Urinary bladder (tissue), 4 donors: Measurements from ENCODE around the gene PLD4. TPM values are rescaled to one million over a fixed set of nuclear protein-coding genes. Genes with fewer than 3 reads are reported as not detected.

Experiments
- DNase-seq: peaks from one replicate; pipeline ENCODE4 v3.0.0-alpha.2; 2015; ENCODE audit errors: extremely low spot score
- H3K27ac ChIP-seq: one replicate; pipeline ENCODE4 v1.5.1; 2013; ENCODE audit warnings: low read depth, mild to moderate bottlenecking, moderate library complexity
- H3K36me3 ChIP-seq: one replicate; pipeline ENCODE4 v1.6.1; 2013; ENCODE audit warnings: mild to moderate bottlenecking, moderate library complexity; ENCODE audit not compliant: insufficient read depth
- H3K4me1 ChIP-seq: one replicate; pipeline ENCODE4 v1.6.1; 2013; ENCODE audit warnings: mild to moderate bottlenecking, moderate library complexity; ENCODE audit not compliant: insufficient read depth
- H3K4me3 ChIP-seq: one replicate; pipeline ENCODE4 v1.5.1; 2013; ENCODE audit warnings: low read depth, low read length
- whole genome bisulfite sequencing: extraction: QIAGEN DNeasy Blood & Tissue Kit; methylation state at CpG from one replicate; pipeline ENCODE4 v1.1.7; 2013; 5-methylcytosine and 5-hydroxymethylcytosine counted together
- polyA plus RNA-seq: library from polyadenylated mRNA; stranded (reverse); fragments of 200-250 nt; gene quantifications from one replicate; pipeline ENCODE4 v1.2.3, GENCODE V29; 2013
- total RNA-seq: library from RNA; depleted of rRNA; stranded (reverse); fragments of >200 nt; gene quantifications from one replicate; pipeline ENCODE4 v1.2.3, GENCODE V29; 2014
- donor health status: healthy with polysubstance abuse.
- donor health status: healthy.

Gene PLD4
- total and polyA plus RNA-seq, 2 donors: 0.42 to 6.8 TPM

- H3K36me3 ChIP-seq: no peaks in the 10 kb centered on the region
- H3K4me3 ChIP-seq: no peak overlapping the region
- no peak overlapping the region for H3K27ac ChIP-seq
- DNase-seq: no peak
- no peaks in the 10 kb centered on the region for H3K4me1 ChIP-seq
- 72% methylated on average over 10 of the region's 10 CpGs for WGBS
Measured at GRCh38 chr14:104925214-104925854, 655 bp downstream of the PLD4 start.

- Histone ChIP-seq H3K36me3 (no peaks in the 10 kb centered on the region), H3K4me3 (no peak overlapping the region), H3K27ac (no peak overlapping the region), H3K4me1 (no peaks in the 10 kb centered on the region)
- WGBS: 83% methylated on average over 15 of the region's 15 CpGs
- no peak for DNase-seq
Measured at GRCh38 chr14:104925855-104926609, 1.4 kb downstream of the PLD4 start.

- Histone ChIP-seq H3K36me3 (no peaks in the 10 kb centered on the region), H3K4me1 (no peaks in the 10 kb centered on the region), H3K27ac (no peak overlapping the region), H3K4me3 (no peak overlapping the region)
- no peak for DNase-seq
- 68% methylated on average over 21 of the region's 21 CpGs for WGBS
Measured at GRCh38 chr14:104926619-104927431, 2.1 kb downstream of the PLD4 start.

GRCh38 chr14:104927432-104927816, 2.7 kb downstream of the PLD4 start:
- no peak overlapping the region for H3K27ac ChIP-seq
- DNase-seq: no peak
- WGBS: 64% methylated on average over 10 of the region's 10 CpGs
- H3K4me1 ChIP-seq: no peaks in the 10 kb centered on the region
- H3K4me3 ChIP-seq: no peak overlapping the region
- H3K36me3 ChIP-seq: no peaks in the 10 kb centered on the region

- H3K4me1 ChIP-seq: no peaks in the 10 kb centered on the region
- H3K36me3 ChIP-seq: no peaks in the 10 kb centered on the region
- DNase-seq: no peak
- H3K4me3 ChIP-seq: no peak overlapping the region
- H3K27ac ChIP-seq: no peak overlapping the region
- WGBS: 61% methylated on average over 8 of the region's 8 CpGs
Measured at GRCh38 chr14:104927901-104928300, 3.2 kb downstream of the PLD4 start.

GRCh38 chr14:104928391-104929133, 3.9 kb downstream of the PLD4 start:
- H3K27ac ChIP-seq: no peak overlapping the region
- no peaks in the 10 kb centered on the region for H3K36me3 ChIP-seq
- H3K4me1 ChIP-seq: no peaks in the 10 kb centered on the region
- no peak overlapping the region for H3K4me3 ChIP-seq
- DNase-seq: no peak
- whole genome bisulfite sequencing: 80% methylated on average over 17 of the region's 17 CpGs

- no peaks in the 10 kb centered on the region for H3K4me1 ChIP-seq
- no peak overlapping the region for H3K27ac ChIP-seq
- no peak for DNase-seq
- no peaks in the 10 kb centered on the region for H3K36me3 ChIP-seq
- WGBS: 88% methylated on average over 15 of the region's 15 CpGs
- H3K4me3 ChIP-seq: no peak overlapping the region
Measured at GRCh38 chr14:104929268-104930230, 4.9 kb downstream of the PLD4 start.

GRCh38 chr14:104930526-104931303, 6.0 kb downstream of the PLD4 start:
- H3K36me3 ChIP-seq: no peaks in the 10 kb centered on the region
- DNase-seq: no peak
- H3K4me3 ChIP-seq: no peak overlapping the region
- H3K27ac ChIP-seq: no peak overlapping the region
- WGBS: 89% methylated on average over 10 of the region's 10 CpGs
- H3K4me1 ChIP-seq: no peaks in the 10 kb centered on the region

GRCh38 chr14:104931304-104931770, 6.7 kb downstream of the PLD4 start:
- H3K27ac ChIP-seq: no peak overlapping the region
- H3K4me1 ChIP-seq: no peaks in the 10 kb centered on the region
- no peaks in the 10 kb centered on the region for H3K36me3 ChIP-seq
- H3K4me3 ChIP-seq: no peak overlapping the region
- no peak for DNase-seq
- 75% methylated on average over 9 of the region's 9 CpGs for WGBS

- Histone ChIP-seq H3K27ac (no peak overlapping the region), H3K4me3 (peak overlapping the region; percentile 55), H3K4me1 (no peaks in the 10 kb centered on the region), H3K36me3 (no peaks in the 10 kb centered on the region)
- 49% methylated on average over 64 of the region's 64 CpGs for WGBS
- no peak for DNase-seq
Measured at GRCh38 chr14:104931771-104932675, 7.3 kb downstream of the PLD4 start.
